Progenitor cell of endocrine pancreas (in vitro differentiated cells): ENCODE results near the gene RPL6. TPM values are rescaled to one million over a fixed set of nuclear protein-coding genes. Genes with fewer than 3 reads are reported as not detected.
"Not testable (repeated sequence)": the region's sequence is repeated elsewhere in the genome, so short reads cannot be mapped to it uniquely, and the experiment has no call there.

ENCODE experiments used
- DNase-seq: peaks from one replicate; pipeline ENCODE4 v3.0.0; 2021; ENCODE audit warnings: low spot score; ENCODE audit not compliant: unreplicated experiment
- H3K27ac Mint-ChIP-seq: 2 replicates; pipeline ENCODE4 v1.8.0; 2021; ENCODE audit warnings: mild to moderate bottlenecking, moderate library complexity, mixed read lengths
- H3K27me3 Mint-ChIP-seq: 2 replicates; pipeline ENCODE4 v1.8.0; 2021; ENCODE audit warnings: mixed read lengths
- H3K36me3 Mint-ChIP-seq: 2 replicates; pipeline ENCODE4 v1.8.0; 2022; ENCODE audit warnings: mixed read lengths; ENCODE audit not compliant: insufficient read depth
- H3K4me1 Mint-ChIP-seq: 2 replicates; pipeline ENCODE4 v1.8.0; 2021; ENCODE audit warnings: low read depth, mixed read lengths
- H3K4me3 Mint-ChIP-seq: 2 replicates; pipeline ENCODE4 v1.8.0; 2021; ENCODE audit warnings: low read depth, mild to moderate bottlenecking, moderate library complexity, mixed read lengths
- H3K9me3 Mint-ChIP-seq: 2 replicates; pipeline ENCODE4 v1.8.0; 2021; ENCODE audit warnings: low read depth, mixed read lengths
- CTCF ChIP-seq: fragments of 200-600 bp; sonication (generic); IDR thresholded peaks from one replicate; pipeline ENCODE4 v1.5.0; 2021; ENCODE audit warnings: antibody characterized with exemption, mild to moderate bottlenecking; ENCODE audit not compliant: unreplicated experiment
- total RNA-seq: library from RNA; stranded (reverse); gene quantifications from 2 replicates; pipeline ENCODE4 v1.2.1, GENCODE V29; 2021

Gene RPL6
- total RNA-seq, 1 donor from 2014 or later = 1,626 TPM

- Mint-ChIP-seq H3K27me3 (no peaks in the 10 kb centered on the region), H3K36me3 (peaks cover 8% of the 10 kb centered on the region), H3K4me1 (no peaks in the 10 kb centered on the region), H3K4me3 (no peak overlapping the region), H3K9me3 (no peaks in the 10 kb centered on the region), H3K27ac (no peak overlapping the region)
- no peak for TF ChIP-seq CTCF
- DNase-seq = no peak
Observed at GRCh38 chr12:112450725-112451124, 41.3 kb upstream of the RPL6 start.

GRCh38 chr12:112448165-112448564, 38.8 kb upstream of the RPL6 start:
- H3K9me3 Mint-ChIP-seq, H3K4me1 Mint-ChIP-seq, H3K27ac Mint-ChIP-seq, H3K27me3 Mint-ChIP-seq, H3K4me3 Mint-ChIP-seq, H3K36me3 Mint-ChIP-seq, DNase-seq: not testable (repeated sequence)

GRCh38 chr12:112447106-112447505, 37.7 kb upstream of the RPL6 start:
- H3K36me3 Mint-ChIP-seq = peaks cover 3% of the 10 kb centered on the region
- H3K27me3 Mint-ChIP-seq = no peaks in the 10 kb centered on the region
- H3K27ac Mint-ChIP-seq = no peak overlapping the region
- no peak for DNase-seq
- no peaks in the 10 kb centered on the region for H3K9me3 Mint-ChIP-seq
- no peak for TF ChIP-seq CTCF
- no peaks in the 10 kb centered on the region for H3K4me1 Mint-ChIP-seq
- H3K4me3 Mint-ChIP-seq = no peak overlapping the region

- Mint-ChIP-seq H3K27ac (no peak overlapping the region), H3K9me3 (no peaks in the 10 kb centered on the region), H3K4me3 (no peak overlapping the region), H3K4me1 (no peaks in the 10 kb centered on the region), H3K36me3 (peaks cover 3% of the 10 kb centered on the region), H3K27me3 (no peaks in the 10 kb centered on the region)
- no peak for DNase-seq
- TF ChIP-seq CTCF = no peak
Observed at GRCh38 chr12:112446008-112446725, 36.8 kb upstream of the RPL6 start.

- DNase-seq = no peak
- Mint-ChIP-seq H3K9me3 (no peaks in the 10 kb centered on the region), H3K27ac (no peak overlapping the region), H3K4me1 (no peaks in the 10 kb centered on the region), H3K27me3 (no peaks in the 10 kb centered on the region), H3K36me3 (peaks cover 3% of the 10 kb centered on the region), H3K4me3 (no peak overlapping the region)
- no peak for TF ChIP-seq CTCF
Observed at GRCh38 chr12:112443916-112444315, 34.5 kb upstream of the RPL6 start.

- H3K4me1 Mint-ChIP-seq, H3K36me3 Mint-ChIP-seq, DNase-seq, H3K27ac Mint-ChIP-seq, H3K4me3 Mint-ChIP-seq, H3K27me3 Mint-ChIP-seq, H3K9me3 Mint-ChIP-seq: not testable (repeated sequence)
Observed at GRCh38 chr12:112440653-112441052, 31.2 kb upstream of the RPL6 start.
